ENCODE results near the gene LAMC2. TPM values are rescaled to one million over a fixed set of nuclear protein-coding genes. Genes with fewer than 3 reads are reported as not detected.
A peak's percentile ranks its signal among the peaks of the same experiment; 100 is the strongest.

LAMC2 gene
- total RNA-seq, 1 donor from 2014 or later = 13.9 TPM

DNA sequence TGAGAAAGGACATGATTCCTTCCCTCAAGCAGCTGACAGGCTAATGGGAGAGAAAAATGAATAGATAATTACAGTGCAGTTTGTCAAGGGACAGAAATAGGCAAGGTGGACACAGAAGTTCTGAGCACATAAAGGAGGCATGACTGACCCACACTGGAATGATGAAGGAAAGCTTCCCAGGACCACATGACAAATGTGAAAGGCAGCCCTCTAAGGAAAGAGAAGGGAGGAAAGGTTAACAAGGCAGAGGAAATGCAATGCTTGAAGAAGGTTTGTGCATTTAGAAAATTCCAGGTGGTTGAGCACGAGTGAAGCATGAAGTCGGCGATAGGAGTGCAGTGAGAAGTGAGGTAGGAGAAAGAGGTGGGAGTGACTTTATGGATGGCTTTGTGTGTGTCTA is 37.4 kb downstream of the LAMC2 start:
- no peaks in the 10 kb centered on the region for H3K9me3 ChIP-seq (ENCODE audit: insufficient read depth, low read depth, low read length)
- Mint-ChIP-seq H3K27me3 (ENCODE audit: low read depth, unreplicated experiment) (no peaks in the 10 kb centered on the region), H3K4me1 (ENCODE audit: low read depth, unreplicated experiment) (peaks cover 6% of the 10 kb centered on the region), H3K27ac (ENCODE audit: unreplicated experiment) (no peak overlapping the region), H3K36me3 (ENCODE audit: low read depth, unreplicated experiment) (peaks cover 2% of the 10 kb centered on the region), H3K4me3 (ENCODE audit: unreplicated experiment) (no peak overlapping the region), H3K9me3 (ENCODE audit: unreplicated experiment) (no peaks in the 10 kb centered on the region)
- H3K27ac ChIP-seq (ENCODE audit: low read depth, low read length) = no peak overlapping the region
- no peaks in the 10 kb centered on the region for H4K20me1 ChIP-seq (ENCODE audit: insufficient read depth, low read length)
- no peaks in the 10 kb centered on the region for H3K79me2 ChIP-seq (ENCODE audit: insufficient read depth, low read length)
- H3K36me3 ChIP-seq (ENCODE audit: insufficient read depth, low read length) = no peaks in the 10 kb centered on the region
- H3K4me1 ChIP-seq (ENCODE audit: insufficient read depth, low read length) = no peaks in the 10 kb centered on the region
- TF ChIP-seq EZH2 (IDR thresholded peaks at IDR 0.05; ENCODE audit: insufficient read depth, low read length) = no peak
- TF ChIP-seq, protein P1, sequence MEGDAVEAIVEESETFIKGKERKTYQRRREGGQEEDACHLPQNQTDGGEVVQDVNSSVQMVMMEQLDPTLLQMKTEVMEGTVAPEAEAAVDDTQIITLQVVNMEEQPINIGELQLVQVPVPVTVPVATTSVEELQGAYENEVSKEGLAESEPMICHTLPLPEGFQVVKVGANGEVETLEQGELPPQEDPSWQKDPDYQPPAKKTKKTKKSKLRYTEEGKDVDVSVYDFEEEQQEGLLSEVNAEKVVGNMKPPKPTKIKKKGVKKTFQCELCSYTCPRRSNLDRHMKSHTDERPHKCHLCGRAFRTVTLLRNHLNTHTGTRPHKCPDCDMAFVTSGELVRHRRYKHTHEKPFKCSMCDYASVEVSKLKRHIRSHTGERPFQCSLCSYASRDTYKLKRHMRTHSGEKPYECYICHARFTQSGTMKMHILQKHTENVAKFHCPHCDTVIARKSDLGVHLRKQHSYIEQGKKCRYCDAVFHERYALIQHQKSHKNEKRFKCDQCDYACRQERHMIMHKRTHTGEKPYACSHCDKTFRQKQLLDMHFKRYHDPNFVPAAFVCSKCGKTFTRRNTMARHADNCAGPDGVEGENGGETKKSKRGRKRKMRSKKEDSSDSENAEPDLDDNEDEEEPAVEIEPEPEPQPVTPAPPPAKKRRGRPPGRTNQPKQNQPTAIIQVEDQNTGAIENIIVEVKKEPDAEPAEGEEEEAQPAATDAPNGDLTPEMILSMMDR (IDR thresholded peaks at IDR 0.05; ENCODE audit: insufficient read depth, low read depth, low read length) = no peak
- DNase-seq (ENCODE audit: low read depth) (peak; percentile 19), FAIRE-seq (no peak)
- no peak overlapping the region for H3K4me3 ChIP-seq (ENCODE audit: insufficient read depth, low read depth, low read length)
- H2AFZ ChIP-seq (ENCODE audit: low read depth, low read length) = no peak overlapping the region
- no peak overlapping the region for H3K4me2 ChIP-seq (ENCODE audit: low read length)
- H3K9ac ChIP-seq (ENCODE audit: low read length) = no peak overlapping the region
- H3K27me3 ChIP-seq (ENCODE audit: insufficient read depth, low read length) = no peaks in the 10 kb centered on the region

DNA sequence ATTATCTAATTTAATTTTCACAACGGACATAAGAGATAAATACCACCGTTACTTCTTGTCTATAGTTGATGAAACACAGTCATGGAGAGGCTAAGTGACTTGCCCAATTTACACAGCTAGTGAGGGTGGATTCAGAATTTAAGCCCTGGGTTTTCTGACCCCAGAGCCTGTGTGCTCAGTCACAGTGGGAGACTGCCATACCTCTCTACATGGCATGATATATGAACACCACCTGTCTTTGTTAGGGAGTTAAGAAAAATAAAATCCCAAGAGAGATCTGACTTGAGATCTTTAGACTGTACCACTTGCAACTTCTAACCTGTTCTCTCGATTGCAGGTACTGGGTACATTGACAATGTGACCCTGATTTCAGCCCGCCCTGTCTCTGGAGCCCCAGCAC is 40.3 kb downstream of the LAMC2 start:
- no peaks in the 10 kb centered on the region for H3K9me3 Mint-ChIP-seq (ENCODE audit: unreplicated experiment)
- H3K4me1 Mint-ChIP-seq (ENCODE audit: low read depth, unreplicated experiment) = peaks cover 22% of the 10 kb centered on the region
- H3K4me3 Mint-ChIP-seq (ENCODE audit: unreplicated experiment) = no peak overlapping the region
- H3K36me3 Mint-ChIP-seq (ENCODE audit: low read depth, unreplicated experiment) = peaks cover 2% of the 10 kb centered on the region
- no peak overlapping the region for H2AFZ ChIP-seq (ENCODE audit: low read depth, low read length)
- TF ChIP-seq EZH2 (IDR thresholded peaks at IDR 0.05; ENCODE audit: insufficient read depth, low read length) = no peak
- TF ChIP-seq, protein P1 (IDR thresholded peaks at IDR 0.05; ENCODE audit: insufficient read depth, low read depth, low read length) = no peak
- no peak overlapping the region for H3K9ac ChIP-seq (ENCODE audit: low read length)
- H3K27ac Mint-ChIP-seq (ENCODE audit: unreplicated experiment) = no peak overlapping the region
- no peaks in the 10 kb centered on the region for H3K79me2 ChIP-seq (ENCODE audit: insufficient read depth, low read length)
- H3K36me3 ChIP-seq (ENCODE audit: insufficient read depth, low read length) = no peaks in the 10 kb centered on the region
- no peak overlapping the region for H3K4me3 ChIP-seq (ENCODE audit: insufficient read depth, low read depth, low read length)
- no peak for DNase-seq (ENCODE audit: low read depth)
- H3K4me2 ChIP-seq (ENCODE audit: low read length) = no peak overlapping the region
- H4K20me1 ChIP-seq (ENCODE audit: insufficient read depth, low read length) = no peaks in the 10 kb centered on the region
- peaks cover 10% of the 10 kb centered on the region for H3K4me1 ChIP-seq (ENCODE audit: insufficient read depth, low read length)
- no peaks in the 10 kb centered on the region for H3K27me3 Mint-ChIP-seq (ENCODE audit: low read depth, unreplicated experiment)
- no peaks in the 10 kb centered on the region for H3K27me3 ChIP-seq (ENCODE audit: insufficient read depth, low read length)
- H3K27ac ChIP-seq (ENCODE audit: low read depth, low read length) = no peak overlapping the region
- H3K9me3 ChIP-seq (ENCODE audit: insufficient read depth, low read depth, low read length) = no peaks in the 10 kb centered on the region
- FAIRE-seq = no peak

DNA sequence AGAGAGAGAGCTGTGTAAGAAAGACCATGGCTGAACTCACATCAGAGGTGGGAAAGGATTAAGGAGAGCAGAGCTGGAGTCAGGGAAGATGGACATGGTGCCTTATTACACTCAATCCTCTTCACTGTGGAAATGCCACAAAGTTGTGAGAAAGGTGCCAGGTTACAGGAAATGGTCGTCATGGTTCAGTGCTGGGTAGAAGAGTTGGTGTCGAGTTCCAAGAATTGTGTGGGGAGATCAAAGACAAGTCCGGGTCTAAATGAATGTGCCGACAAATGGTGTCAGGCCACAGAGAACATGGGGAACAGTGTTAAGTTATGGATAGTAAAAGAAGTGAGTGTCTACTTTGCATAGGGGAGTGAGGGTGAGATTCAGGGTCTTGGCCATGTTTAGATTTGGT is 40.9 kb downstream of the LAMC2 start:
- no peak overlapping the region for H3K27ac Mint-ChIP-seq (ENCODE audit: unreplicated experiment)

More for the DNA sequence above, 40.9 kb downstream of the LAMC2 start:
- Mint-ChIP-seq H3K4me3 (ENCODE audit: unreplicated experiment) (no peak overlapping the region), H3K27me3 (ENCODE audit: low read depth, unreplicated experiment) (no peaks in the 10 kb centered on the region), H3K9me3 (ENCODE audit: unreplicated experiment) (no peaks in the 10 kb centered on the region), H3K36me3 (ENCODE audit: low read depth, unreplicated experiment) (peaks cover 2% of the 10 kb centered on the region), H3K4me1 (ENCODE audit: low read depth, unreplicated experiment) (peaks cover 23% of the 10 kb centered on the region)
- Histone ChIP-seq H3K9me3 (ENCODE audit: insufficient read depth, low read depth, low read length) (no peaks in the 10 kb centered on the region), H3K4me3 (ENCODE audit: insufficient read depth, low read depth, low read length) (no peak overlapping the region), H2AFZ (ENCODE audit: low read depth, low read length) (no peak overlapping the region), H3K79me2 (ENCODE audit: insufficient read depth, low read length) (no peaks in the 10 kb centered on the region), H3K4me1 (ENCODE audit: insufficient read depth, low read length) (peaks cover 10% of the 10 kb centered on the region), H3K36me3 (ENCODE audit: insufficient read depth, low read length) (no peaks in the 10 kb centered on the region), H3K4me2 (ENCODE audit: low read length) (no peak overlapping the region), H3K27ac (ENCODE audit: low read depth, low read length) (no peak overlapping the region), H3K9ac (ENCODE audit: low read length) (no peak overlapping the region), H3K27me3 (ENCODE audit: insufficient read depth, low read length) (no peaks in the 10 kb centered on the region), H4K20me1 (ENCODE audit: insufficient read depth, low read length) (no peaks in the 10 kb centered on the region)
- TF ChIP-seq, protein P1 (IDR thresholded peaks at IDR 0.05; ENCODE audit: insufficient read depth, low read depth, low read length) = no peak
- TF ChIP-seq EZH2 (IDR thresholded peaks at IDR 0.05; ENCODE audit: insufficient read depth, low read length) = no peak
- FAIRE-seq (no peak), DNase-seq (ENCODE audit: low read depth) (no peak)
